K562 (cell line): ENCODE measurements around the gene PAM. TPM values are rescaled to one million over a fixed set of nuclear protein-coding genes. Genes with fewer than 3 reads are reported as not detected.

ENCODE experiments used
- ATAC-seq: fragments of 200-7000 bp; cut with Tn5 transposase; 3 replicates; pipeline ENCODE4 v1.9.1; 2020; ENCODE audit warnings: moderate library complexity
- BruUV-seq: library from RNA; stranded (reverse); fragments of 400-500 nt; replicated peaks from 2 replicates; lab custom pipeline; 2021; lab: Mats Ljungman, UMichigan
- CTCF ChIA-PET: fragments of 300-600 bp; formaldehyde crosslinking; extraction: SDS; loops from one replicate; lab custom pipeline; 2021; ENCODE audit warnings: low intra/inter-chr PET ratio; lab: Yijun Ruan, JAX
- POLR2A ChIA-PET: fragments of 300-600, 350-650 bp; sonication (Branson Sonifier 250); formaldehyde crosslinking; extraction: SDS; loops from one replicate; lab custom pipeline; 2021; ENCODE audit warnings: antibody characterized with exemption, inconsistent platforms; lab: Yijun Ruan, JAX
- DNase-seq, 4 experiments: peaks; one replicate each; pipeline versions ENCODE4 v3.0.0 to v3.0.0-alpha.2; 2011 to 2018; ENCODE audit warnings: low spot score in 3 of 4, mixed read lengths in 3 of 4; ENCODE audit errors: extremely low read depth in 1 of 4
- FAIRE-seq: peaks from 2 replicates; lab custom pipeline; 2011; peaks lifted over from hg19 to GRCh38; lab: Jason Lieb, UNC
- H2AFZ ChIP-seq: 2 replicates; pipeline ENCODE4 v1.6.0; 2011; ENCODE audit warnings: low read depth, low read length, control low read depth, inconsistent platforms
- H3K27ac ChIP-seq: fragments of 200-600 bp; 3 replicates; pipeline ENCODE4 v1.8.0; 2011; ENCODE audit warnings: low read depth, mild to moderate bottlenecking, control low read depth, inconsistent platforms, low read length, moderate library complexity, mixed read lengths; ENCODE audit errors: extremely low read depth
- H3K27me3 ChIP-seq, 2 experiments: fragments of 300-600 bp in 1 of 2; 2 replicates in 1 of 2; 3 replicates in 1 of 2; pipeline versions ENCODE4 v1.6.0 to v1.8.0; 2011; ENCODE audit warnings: inconsistent platforms in 2 of 2, low read length in 2 of 2, mild to moderate bottlenecking in 1 of 2, mixed read lengths in 1 of 2, moderate library complexity in 1 of 2; ENCODE audit not compliant: control insufficient read depth in 2 of 2, insufficient read depth in 2 of 2
- H3K36me3 ChIP-seq: fragments of 300-600 bp; 3 replicates; pipeline ENCODE4 v1.8.0; 2011; ENCODE audit warnings: mild to moderate bottlenecking, low read length, inconsistent platforms; ENCODE audit not compliant: control insufficient read depth, insufficient read depth
- H3K4me1 ChIP-seq, 2 experiments: fragments of 200-600 bp in 1 of 2; replicated peaks in 1 of 2; 2 replicates in 1 of 2; 3 replicates in 1 of 2; pipeline versions ENCODE4 v1.5.1 to v1.8.0; 2011; ENCODE audit warnings: inconsistent platforms in 2 of 2, low read length in 2 of 2, mild to moderate bottlenecking in 1 of 2, mixed read lengths in 1 of 2, moderate library complexity in 1 of 2; ENCODE audit not compliant: control insufficient read depth in 2 of 2, insufficient read depth in 2 of 2
- H3K4me2 ChIP-seq: 2 replicates; pipeline ENCODE4 v1.6.1; 2011; ENCODE audit warnings: low read length, control low read depth, inconsistent platforms, mixed read lengths; ENCODE audit not compliant: insufficient read depth
- H3K4me3 ChIP-seq: fragments of 200-600 bp; sonication (generic), shearing (Covaris generic); 2 replicates; pipeline ENCODE4 v1.5.1; 2016; ENCODE audit warnings: control low read depth, inconsistent platforms
- H3K79me2 ChIP-seq: fragments of 200-600 bp; 3 replicates; pipeline ENCODE4 v1.8.0; 2011; ENCODE audit warnings: low read length, inconsistent platforms; ENCODE audit not compliant: control insufficient read depth, insufficient read depth
- H3K9ac ChIP-seq, 2 experiments: 2 replicates each; pipeline versions ENCODE4 v1.6.0 to v1.6.1; 2011; ENCODE audit warnings: low read depth in 2 of 2, low read length in 2 of 2, control low read depth in 1 of 2, inconsistent platforms in 1 of 2, mild to moderate bottlenecking in 1 of 2, mixed read lengths in 1 of 2; ENCODE audit not compliant: insufficient read depth in 1 of 2
- H3K9me1 ChIP-seq: one replicate; pipeline ENCODE4 v1.6.0; 2011; ENCODE audit warnings: inconsistent platforms, mild to moderate bottlenecking, low read length, moderate library complexity; ENCODE audit not compliant: control insufficient read depth, insufficient read depth
- H3K9me3 ChIP-seq: replicated peaks from 2 replicates; pipeline ENCODE4 v1.5.1; 2011; ENCODE audit warnings: low read depth, low read length, inconsistent platforms; ENCODE audit not compliant: control insufficient read depth, insufficient read depth
- H4K20me1 ChIP-seq: replicated peaks from 2 replicates; pipeline ENCODE4 v1.6.1; 2011; ENCODE audit warnings: low read length, inconsistent platforms, mixed read lengths; ENCODE audit not compliant: control insufficient read depth, insufficient read depth
- CBX1 ChIP-seq: sonication (generic); IDR thresholded peaks from 2 replicates; pipeline ENCODE4 v1.6.1; 2016; ENCODE audit warnings: antibody characterized with exemption, low read depth, mild to moderate bottlenecking
- GATA2 ChIP-seq: sonication (generic); formaldehyde crosslinking; IDR thresholded peaks from 2 replicates; pipeline ENCODE4 v1.4.0; 2020; ENCODE audit warnings: mild to moderate bottlenecking, missing genetic modification reagents
- L3MBTL2 ChIP-seq: fragments of 450-650 bp; IDR thresholded peaks from 2 replicates; pipeline ENCODE4 v1.6.1; 2016; ENCODE audit warnings: mild to moderate bottlenecking, moderate library complexity
- MAFF ChIP-seq: IDR thresholded peaks from 2 replicates; pipeline ENCODE4 v1.6.1; 2012; ENCODE audit warnings: low read length, improper control_type of control experiment
- PYGO2 ChIP-seq: fragments of 450-650 bp; IDR thresholded peaks from 2 replicates; pipeline ENCODE4 v1.6.1; 2016; ENCODE audit warnings: mild to moderate bottlenecking, missing genetic modification characterization, moderate library complexity, missing compliant biosample characterization
- RBM25 ChIP-seq: fragments of 200-400 bp; formaldehyde crosslinking; IDR thresholded peaks from 2 replicates; pipeline ENCODE4 v1.6.1; 2018; ENCODE audit warnings: low read length, low read depth, moderate library complexity; ENCODE audit not compliant: severe bottlenecking
- RNF2 ChIP-seq: sonication (generic); IDR thresholded peaks from 2 replicates; pipeline ENCODE4 v1.6.1; 2016
- SMARCC2 ChIP-seq: fragments of 450-650 bp; IDR thresholded peaks from 2 replicates; pipeline ENCODE4 v1.6.1; 2017; ENCODE audit warnings: antibody characterized with exemption, moderate library complexity, mild to moderate bottlenecking, low read depth
- TAF1 ChIP-seq: IDR thresholded peaks from 2 replicates; pipeline ENCODE4 v1.6.1; 2011; ENCODE audit warnings: mild to moderate bottlenecking, low read length, moderate library complexity; ENCODE audit not compliant: insufficient read depth, control insufficient read depth, severe bottlenecking; ENCODE audit errors: extremely low read depth
- ZNF274 ChIP-seq: IDR thresholded peaks from 2 replicates; pipeline ENCODE4 v1.6.1; 2011; ENCODE audit warnings: low read depth, mild to moderate bottlenecking, low read length, moderate library complexity, borderline replicate concordance
- ZNF551 ChIP-seq: fragments of 250-450 bp; sonication (Bioruptor Pico); IDR thresholded peaks from 2 replicates; pipeline ENCODE4 v1.5.0; 2021; ENCODE audit warnings: mild to moderate bottlenecking, moderate library complexity
- WGBS: fragments of 100-300 bp; shearing (Covaris generic); methylation state at CpG from one replicate; pipeline ENCODE4 v1.1.6; 2016; ENCODE audit warnings: low coverage, mixed read lengths; ENCODE audit not compliant: insufficient coverage; ENCODE audit errors: missing lambda C conversion rate; 5-methylcytosine and 5-hydroxymethylcytosine counted together
- in situ Hi-C: fragments of 300-500 bp; cut with MboI; formaldehyde crosslinking; loops from 4 replicates; pipeline ENCODE4 v1.15.0; 2018; ENCODE audit warnings: inconsistent platforms, mixed read lengths
- intact Hi-C: fragments of 100-400 bp; cut with micrococcal nuclease; formaldehyde crosslinking; loops from 2 replicates; pipeline ENCODE4 v1.14.2; 2022
- polyA plus RNA-seq, 8 experiments: library from polyadenylated mRNA; depleted of rRNA in 4 of 8; stranded (reverse) in 5 of 8; unstranded in 3 of 8; fragments of >200 nt; fragmentation: Nextera tagmentation in 2 of 8; fragmentation: Illumina TruSeq in 1 of 8; extraction: Ambion mirVana in 2 of 8; extraction: Trizol in 1 of 8; gene quantifications; 2 replicates each; pipeline versions ENCODE4 v1.2.1 to v1.2.3, GENCODE V29; 2011 to 2014; ENCODE audit warnings: inconsistent platforms in 1 of 8, missing spikeins in 1 of 8
- total RNA-seq, 7 experiments: library from RNA; depleted of rRNA in 6 of 7; stranded (reverse); fragments of >200 nt in 6 of 7; fragmentation: Illumina TruSeq in 2 of 7; extraction: Trizol in 2 of 7; gene quantifications; 2 replicates each; pipeline versions ENCODE4 v1.2.1 to v1.2.3, GENCODE V29; 2011 to 2021; ENCODE audit warnings: low replicate concordance in 1 of 7
- TF ChIP-seq, protein P1 (sequence below): IDR thresholded peaks from 3 replicates; pipeline ENCODE4 v1.6.1; 2011; ENCODE audit warnings: borderline replicate concordance, mild to moderate bottlenecking, moderate library complexity; ENCODE audit not compliant: insufficient read length; ENCODE audit errors: extremely low read depth
- TF ChIP-seq, protein P2 (sequence below): sonication (generic); formaldehyde crosslinking; IDR thresholded peaks from 2 replicates; pipeline ENCODE4 v1.8.1; 2023; ENCODE audit warnings: mild to moderate bottlenecking, missing genetic modification reagents, moderate library complexity
- TF ChIP-seq, protein P3 (sequence below): fragments of 250-450 bp; sonication (Bioruptor Pico); IDR thresholded peaks from 2 replicates; pipeline ENCODE4 v1.9.0; 2021; ENCODE audit warnings: mild to moderate bottlenecking, inconsistent platforms

The PAM gene
- total and polyA plus RNA-seq, 9 of the 15 experiments (the other 6 are each of a cell fraction or from before 2014, with no cell fraction given): 0.39 to 3.1 (median 0.77) TPM

DNA sequence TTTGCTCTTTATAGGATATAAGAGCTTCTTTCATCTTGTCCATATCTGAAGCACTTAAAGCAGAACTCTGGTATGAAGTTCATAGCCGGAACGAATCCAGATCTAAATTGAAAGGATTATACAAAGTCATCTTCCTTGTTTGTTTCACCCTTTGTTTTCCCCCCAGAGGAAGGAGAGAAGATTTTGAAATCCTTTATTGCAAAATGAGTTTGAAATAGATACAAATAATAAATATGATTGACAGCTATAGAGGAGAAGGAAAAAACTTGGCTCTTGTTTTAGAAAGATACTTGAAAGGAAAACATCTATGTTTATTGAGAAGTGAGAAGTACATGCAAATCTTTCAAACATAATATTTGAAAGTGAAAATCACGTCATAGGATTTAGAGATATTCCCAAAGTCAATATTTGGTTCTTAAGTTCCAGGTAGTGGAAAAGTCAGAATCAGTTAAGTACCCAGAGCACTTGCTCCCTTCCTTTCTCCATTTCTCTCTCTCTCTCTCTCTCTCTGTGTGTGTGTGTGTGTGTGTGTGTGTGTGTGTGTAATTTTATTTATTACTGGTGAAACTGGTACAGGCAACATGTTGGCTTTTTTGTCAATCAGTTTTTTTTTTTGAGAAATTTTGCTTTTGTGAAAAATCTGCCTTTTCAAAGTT lies 27.2 kb downstream of the PAM start:
- DNase-seq (no peak), ATAC-seq (no peak), FAIRE-seq (no peak)
- 0% methylated on average over 3 of the region's 3 CpGs for WGBS
- Histone ChIP-seq H3K9ac (no peak overlapping the region), H3K27me3 (no peaks in the 10 kb centered on the region), H3K27ac (no peak overlapping the region), H4K20me1 (no peaks in the 10 kb centered on the region), H3K9me3 (no peaks in the 10 kb centered on the region), H3K4me2 (no peak overlapping the region), H3K4me1 (no peaks in the 10 kb centered on the region), H2AFZ (no peak overlapping the region), H3K9me1 (no peaks in the 10 kb centered on the region), H3K36me3 (no peaks in the 10 kb centered on the region), H3K79me2 (no peaks in the 10 kb centered on the region), H3K4me3 (no peak overlapping the region)
- POLR2A ChIA-PET: no interaction called here
- in situ Hi-C loops: loop anchor here (10.0 kb wide), 1 partner anchor 362 kb away; no protein-coding TSS in a partner anchor
- intact Hi-C loops: loop anchor here (5.0 kb wide), 1 partner anchor 260 kb away; no protein-coding TSS in a partner anchor
- no TSS peak for BruUV-seq
- CTCF ChIA-PET: no interaction called here
- TF ChIP-seq ZNF274 (no peak), MAFF (no peak), SMARCC2 (no peak), ZNF551 (CRISPR knock-in tag) (no peak), TAF1 (no peak), PYGO2 (tag) (no peak), GATA2 (no peak), RBM25 (no peak), L3MBTL2 (no peak), CBX1 (no peak), RNF2 (no peak)
- TF ChIP-seq, protein P1, sequence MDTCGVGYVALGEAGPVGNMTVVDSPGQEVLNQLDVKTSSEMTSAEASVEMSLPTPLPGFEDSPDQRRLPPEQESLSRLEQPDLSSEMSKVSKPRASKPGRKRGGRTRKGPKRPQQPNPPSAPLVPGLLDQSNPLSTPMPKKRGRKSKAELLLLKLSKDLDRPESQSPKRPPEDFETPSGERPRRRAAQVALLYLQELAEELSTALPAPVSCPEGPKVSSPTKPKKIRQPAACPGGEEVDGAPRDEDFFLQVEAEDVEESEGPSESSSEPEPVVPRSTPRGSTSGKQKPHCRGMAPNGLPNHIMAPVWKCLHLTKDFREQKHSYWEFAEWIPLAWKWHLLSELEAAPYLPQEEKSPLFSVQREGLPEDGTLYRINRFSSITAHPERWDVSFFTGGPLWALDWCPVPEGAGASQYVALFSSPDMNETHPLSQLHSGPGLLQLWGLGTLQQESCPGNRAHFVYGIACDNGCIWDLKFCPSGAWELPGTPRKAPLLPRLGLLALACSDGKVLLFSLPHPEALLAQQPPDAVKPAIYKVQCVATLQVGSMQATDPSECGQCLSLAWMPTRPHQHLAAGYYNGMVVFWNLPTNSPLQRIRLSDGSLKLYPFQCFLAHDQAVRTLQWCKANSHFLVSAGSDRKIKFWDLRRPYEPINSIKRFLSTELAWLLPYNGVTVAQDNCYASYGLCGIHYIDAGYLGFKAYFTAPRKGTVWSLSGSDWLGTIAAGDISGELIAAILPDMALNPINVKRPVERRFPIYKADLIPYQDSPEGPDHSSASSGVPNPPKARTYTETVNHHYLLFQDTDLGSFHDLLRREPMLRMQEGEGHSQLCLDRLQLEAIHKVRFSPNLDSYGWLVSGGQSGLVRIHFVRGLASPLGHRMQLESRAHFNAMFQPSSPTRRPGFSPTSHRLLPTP: no peak
- TF ChIP-seq, protein P2, sequence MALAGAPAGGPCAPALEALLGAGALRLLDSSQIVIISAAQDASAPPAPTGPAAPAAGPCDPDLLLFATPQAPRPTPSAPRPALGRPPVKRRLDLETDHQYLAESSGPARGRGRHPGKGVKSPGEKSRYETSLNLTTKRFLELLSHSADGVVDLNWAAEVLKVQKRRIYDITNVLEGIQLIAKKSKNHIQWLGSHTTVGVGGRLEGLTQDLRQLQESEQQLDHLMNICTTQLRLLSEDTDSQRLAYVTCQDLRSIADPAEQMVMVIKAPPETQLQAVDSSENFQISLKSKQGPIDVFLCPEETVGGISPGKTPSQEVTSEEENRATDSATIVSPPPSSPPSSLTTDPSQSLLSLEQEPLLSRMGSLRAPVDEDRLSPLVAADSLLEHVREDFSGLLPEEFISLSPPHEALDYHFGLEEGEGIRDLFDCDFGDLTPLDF (CRISPR knock-in tag): no peak
- TF ChIP-seq, protein P3, sequence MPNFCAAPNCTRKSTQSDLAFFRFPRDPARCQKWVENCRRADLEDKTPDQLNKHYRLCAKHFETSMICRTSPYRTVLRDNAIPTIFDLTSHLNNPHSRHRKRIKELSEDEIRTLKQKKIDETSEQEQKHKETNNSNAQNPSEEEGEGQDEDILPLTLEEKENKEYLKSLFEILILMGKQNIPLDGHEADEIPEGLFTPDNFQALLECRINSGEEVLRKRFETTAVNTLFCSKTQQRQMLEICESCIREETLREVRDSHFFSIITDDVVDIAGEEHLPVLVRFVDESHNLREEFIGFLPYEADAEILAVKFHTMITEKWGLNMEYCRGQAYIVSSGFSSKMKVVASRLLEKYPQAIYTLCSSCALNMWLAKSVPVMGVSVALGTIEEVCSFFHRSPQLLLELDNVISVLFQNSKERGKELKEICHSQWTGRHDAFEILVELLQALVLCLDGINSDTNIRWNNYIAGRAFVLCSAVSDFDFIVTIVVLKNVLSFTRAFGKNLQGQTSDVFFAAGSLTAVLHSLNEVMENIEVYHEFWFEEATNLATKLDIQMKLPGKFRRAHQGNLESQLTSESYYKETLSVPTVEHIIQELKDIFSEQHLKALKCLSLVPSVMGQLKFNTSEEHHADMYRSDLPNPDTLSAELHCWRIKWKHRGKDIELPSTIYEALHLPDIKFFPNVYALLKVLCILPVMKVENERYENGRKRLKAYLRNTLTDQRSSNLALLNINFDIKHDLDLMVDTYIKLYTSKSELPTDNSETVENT (CRISPR knock-in tag): no peak
